Endothelial cell of umbilical vein (primary cell): Measurements from ENCODE around the gene XXYLT1. TPM values are rescaled to one million over a fixed set of nuclear protein-coding genes. Genes with fewer than 3 reads are reported as not detected.

Source experiments
- BruUV-seq: library from RNA; stranded (reverse); fragments of 400-500 nt; replicated peaks from 2 replicates; lab custom pipeline; 2021; lab: Mats Ljungman, UMichigan
- CTCF ChIA-PET: fragments of 300-600, 350-600 bp; sonication (Branson Sonifier 250); formaldehyde crosslinking; loops from one replicate; lab custom pipeline; 2021; ENCODE audit warnings: antibody characterized with exemption, inconsistent platforms; lab: Charles Lee
- POLR2A ChIA-PET: fragments of 300-600, 350-600 bp; sonication (Branson Sonifier 250); formaldehyde crosslinking; loops from one replicate; lab custom pipeline; 2021; ENCODE audit warnings: antibody characterized with exemption, inconsistent platforms; lab: Charles Lee
- DNase-seq: peaks from one replicate; pipeline ENCODE4 v3.0.0-alpha.2; 2011; ENCODE audit warnings: low read depth, low spot score
- FAIRE-seq: peaks from 2 replicates; lab custom pipeline; 2011; peaks lifted over from hg19 to GRCh38; lab: Jason Lieb, UNC
- H2AFZ ChIP-seq: 2 replicates; pipeline ENCODE4 v1.6.0; 2012; ENCODE audit warnings: low read depth, low read length, control low read depth, inconsistent platforms
- H3K27ac ChIP-seq: 2 replicates; pipeline ENCODE4 v1.5.1; 2011; ENCODE audit warnings: low read depth, mild to moderate bottlenecking, control low read depth, low read length, moderate library complexity; ENCODE audit not compliant: insufficient read depth
- H3K27me3 ChIP-seq, 2 experiments: 2 replicates each; pipeline versions ENCODE4 v1.6.0 to v1.6.1; 2011; ENCODE audit warnings: low read length in 2 of 2, mixed read lengths in 1 of 2; ENCODE audit not compliant: control insufficient read depth in 2 of 2, insufficient read depth in 2 of 2
- H3K36me3 ChIP-seq, 2 experiments: 2 replicates in 1 of 2; 3 replicates in 1 of 2; pipeline ENCODE4 v1.5.1; 2011; ENCODE audit warnings: low read length in 2 of 2, mild to moderate bottlenecking in 1 of 2, moderate library complexity in 1 of 2; ENCODE audit not compliant: control insufficient read depth in 2 of 2, insufficient read depth in 2 of 2; ENCODE audit errors: extremely low read depth in 1 of 2
- H3K4me1 ChIP-seq: 3 replicates; pipeline ENCODE4 v1.5.1; 2011; ENCODE audit warnings: mild to moderate bottlenecking, low read length; ENCODE audit not compliant: control insufficient read depth, insufficient read depth; ENCODE audit errors: extremely low read depth
- H3K4me2 ChIP-seq: 2 replicates; pipeline ENCODE4 v1.6.1; 2011; ENCODE audit warnings: low read length, control low read depth, mixed read lengths; ENCODE audit not compliant: insufficient read depth
- H3K4me3 ChIP-seq, 3 experiments: fragments of 200-600 bp in 1 of 3; sonication (generic), shearing (Covaris generic) in 1 of 3; replicated peaks in 1 of 3; 2 replicates each; pipeline ENCODE4 v1.5.1; 2011 to 2016; ENCODE audit warnings: control low read depth in 3 of 3, low read length in 3 of 3, mild to moderate bottlenecking in 2 of 3, inconsistent platforms in 1 of 3, low read depth in 1 of 3, moderate library complexity in 1 of 3; ENCODE audit not compliant: insufficient read depth in 1 of 3
- H3K79me2 ChIP-seq: 2 replicates; pipeline ENCODE4 v1.6.0; 2012; ENCODE audit warnings: low read length, inconsistent platforms; ENCODE audit not compliant: control insufficient read depth, insufficient read depth
- H3K9ac ChIP-seq: replicated peaks from 2 replicates; pipeline ENCODE3; 2011; ENCODE audit warnings: low read length, control low read depth; ENCODE audit not compliant: insufficient read depth; ENCODE audit errors: extremely low read depth
- H3K9me1 ChIP-seq: replicated peaks from 3 replicates; pipeline ENCODE4 v1.6.0; 2011; ENCODE audit warnings: mild to moderate bottlenecking, low read length; ENCODE audit not compliant: control insufficient read depth, insufficient read depth; ENCODE audit errors: extremely low read depth
- H3K9me3 ChIP-seq: replicated peaks from 2 replicates; pipeline ENCODE4 v1.5.1; 2012; ENCODE audit warnings: low read length, inconsistent platforms; ENCODE audit not compliant: control insufficient read depth, insufficient read depth
- H4K20me1 ChIP-seq: replicated peaks from 2 replicates; pipeline ENCODE3; 2011; ENCODE audit warnings: mild to moderate bottlenecking, low read length; ENCODE audit not compliant: control insufficient read depth, insufficient read depth; ENCODE audit errors: extremely low read depth
- EZH2 ChIP-seq: IDR thresholded peaks from 2 replicates; pipeline ENCODE4 v1.6.1; 2012; ENCODE audit warnings: borderline replicate concordance, low read depth, mild to moderate bottlenecking, moderate library complexity, low read length, inconsistent platforms; ENCODE audit not compliant: severe bottlenecking
- FOS ChIP-seq: IDR thresholded peaks from 2 replicates; pipeline ENCODE4 v1.6.1; 2011; ENCODE audit warnings: mild to moderate bottlenecking, low read length, moderate library complexity, borderline replicate concordance; ENCODE audit not compliant: insufficient read depth
- GATA2 ChIP-seq: IDR thresholded peaks from 2 replicates; pipeline ENCODE4 v1.7.0; 2011; ENCODE audit warnings: low read depth, mild to moderate bottlenecking, moderate library complexity, mixed read lengths, low read length; ENCODE audit not compliant: insufficient read length, insufficient read depth
- JUN ChIP-seq: IDR thresholded peaks from 2 replicates; pipeline ENCODE4 v1.6.1; 2011; ENCODE audit warnings: borderline replicate concordance, low read depth; ENCODE audit not compliant: insufficient read length, insufficient read depth
- MAX ChIP-seq: IDR thresholded peaks from 2 replicates; pipeline ENCODE4 v1.6.1; 2011; ENCODE audit not compliant: insufficient read depth, insufficient read length
- MYC ChIP-seq: IDR thresholded peaks from one replicate; pipeline ENCODE4 v1.6.1; 2011; ENCODE audit warnings: mild to moderate bottlenecking, low read depth, low read length
- POLR2A ChIP-seq: IDR thresholded peaks from 2 replicates; pipeline ENCODE4 v1.6.1; 2012; ENCODE audit warnings: low read depth, mild to moderate bottlenecking, control low read depth, low read length
- POLR2AphosphoS5 ChIP-seq: IDR thresholded peaks from 2 replicates; pipeline ENCODE4 v1.6.1; 2012; ENCODE audit warnings: low read depth, mild to moderate bottlenecking, control low read depth, low read length, moderate library complexity; ENCODE audit not compliant: insufficient read depth
- dilution Hi-C: fragments of 300-500 bp; cut with MboI; formaldehyde crosslinking; loops from one replicate; pipeline ENCODE4 v1.15.0; 2019; ENCODE audit warnings: low sequenced_read_pairs; ENCODE audit not compliant: extremely low pct_ligation_motif_present
- intact Hi-C: fragments of 100-400 bp; cut with micrococcal nuclease; formaldehyde crosslinking; loops from one replicate; pipeline ENCODE4 v1.10.0; 2022
- polyA plus RNA-seq, 4 experiments: library from polyadenylated mRNA; depleted of rRNA in 3 of 4; stranded (reverse) in 3 of 4; unstranded in 1 of 4; fragments of >200 nt; gene quantifications; 2 replicates each; pipeline versions ENCODE4 v1.2.1 to v1.2.3, GENCODE V29; 2011 to 2012; ENCODE audit warnings: missing spikeins in 1 of 4
- total RNA-seq: library from RNA; stranded (reverse); gene quantifications from 2 replicates; pipeline ENCODE4 v1.2.3, GENCODE V29; 2021
- TF ChIP-seq, protein P1 (sequence below), 2 donors: IDR thresholded peaks; 1 replicate in 1 of 2; 2 replicates in 1 of 2; pipeline ENCODE4 v1.5.1; 2011; ENCODE audit warnings: low read length in 2 of 2, mild to moderate bottlenecking in 2 of 2, moderate library complexity in 2 of 2, control low read depth in 1 of 2, inconsistent platforms in 1 of 2, low read depth in 1 of 2; ENCODE audit not compliant: insufficient read depth in 1 of 2; ENCODE audit errors: extremely low read depth in 1 of 2

Gene XXYLT1
- total and polyA plus RNA-seq, 2 donors (not counting 3 experiments of a cell fraction or from before 2014, with no cell fraction given), result 54.4 to 78.1 TPM

GRCh38 chr3:195072916-195073564 lies 197.9 kb downstream of the XXYLT1 start:
- H3K9me1 ChIP-seq, result no peaks in the 10 kb centered on the region
- H3K27ac ChIP-seq, result no peak overlapping the region
- no peaks in the 10 kb centered on the region for H3K9me3 ChIP-seq
- no peaks in the 10 kb centered on the region for H3K79me2 ChIP-seq
- TF ChIP-seq POLR2A, result no peak
- TF ChIP-seq MYC, result no peak
- no peak for TF ChIP-seq MAX
- TF ChIP-seq FOS, result no peak
- no peak for TF ChIP-seq JUN
- no peak for TF ChIP-seq GATA2
- TF ChIP-seq POLR2AphosphoS5, result no peak
- TF ChIP-seq, protein P1, sequence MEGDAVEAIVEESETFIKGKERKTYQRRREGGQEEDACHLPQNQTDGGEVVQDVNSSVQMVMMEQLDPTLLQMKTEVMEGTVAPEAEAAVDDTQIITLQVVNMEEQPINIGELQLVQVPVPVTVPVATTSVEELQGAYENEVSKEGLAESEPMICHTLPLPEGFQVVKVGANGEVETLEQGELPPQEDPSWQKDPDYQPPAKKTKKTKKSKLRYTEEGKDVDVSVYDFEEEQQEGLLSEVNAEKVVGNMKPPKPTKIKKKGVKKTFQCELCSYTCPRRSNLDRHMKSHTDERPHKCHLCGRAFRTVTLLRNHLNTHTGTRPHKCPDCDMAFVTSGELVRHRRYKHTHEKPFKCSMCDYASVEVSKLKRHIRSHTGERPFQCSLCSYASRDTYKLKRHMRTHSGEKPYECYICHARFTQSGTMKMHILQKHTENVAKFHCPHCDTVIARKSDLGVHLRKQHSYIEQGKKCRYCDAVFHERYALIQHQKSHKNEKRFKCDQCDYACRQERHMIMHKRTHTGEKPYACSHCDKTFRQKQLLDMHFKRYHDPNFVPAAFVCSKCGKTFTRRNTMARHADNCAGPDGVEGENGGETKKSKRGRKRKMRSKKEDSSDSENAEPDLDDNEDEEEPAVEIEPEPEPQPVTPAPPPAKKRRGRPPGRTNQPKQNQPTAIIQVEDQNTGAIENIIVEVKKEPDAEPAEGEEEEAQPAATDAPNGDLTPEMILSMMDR (IDR thresholded peaks at IDR 0.05; ENCODE audit: extremely low read depth in 1 of 2, insufficient read depth in 1 of 2, low read depth in 1 of 2, low read length in 2 of 2), result no peak
- no peak for TF ChIP-seq EZH2
- H2AFZ ChIP-seq, result no peak overlapping the region
- no peak overlapping the region for H3K9ac ChIP-seq
- DNase-seq (no peak), FAIRE-seq (no peak)
- POLR2A ChIA-PET, result no interaction called here
- H4K20me1 ChIP-seq, result no peaks in the 10 kb centered on the region
- BruUV-seq, result no TSS peak
- no peak overlapping the region for H3K4me3 ChIP-seq
- dilution Hi-C loops (no loop called here), intact Hi-C loops (loop anchor here (10.0 kb wide), 1 partner anchor 742 kb away; the partner anchor contains the start of gene MUC4)
- no peaks in the 10 kb centered on the region for H3K27me3 ChIP-seq
- peaks cover 4 to 5% of the 10 kb centered on the region in 2 experiments for H3K36me3 ChIP-seq
- H3K4me1 ChIP-seq, result no peaks in the 10 kb centered on the region
- H3K4me2 ChIP-seq, result no peak overlapping the region
- CTCF ChIA-PET, result interaction anchor here (0.8 kb wide), 1 partner anchor 14 kb away, joined by 7 read pairs; no protein-coding TSS in a partner anchor
